GM23338 (cell line): ENCODE measurements around the gene GLI3. TPM values are rescaled to one million over a fixed set of nuclear protein-coding genes. Genes with fewer than 3 reads are reported as not detected.

ENCODE experiments used
- ATAC-seq: fragments of 200-7000 bp; cut with Tn5 transposase; 3 replicates; pipeline ENCODE4 v1.9.1; 2020
- DNase-seq: peaks from one replicate; pipeline ENCODE4 v3.0.0-alpha.2; 2015; ENCODE audit warnings: low spot score
- H2AFZ ChIP-seq: fragments of 200-600 bp; sonication (generic); 2 replicates; pipeline ENCODE4 v1.8.0; 2016; ENCODE audit warnings: antibody characterized with exemption, mild to moderate bottlenecking, moderate library complexity
- H3F3A ChIP-seq: fragments of 200-600 bp; sonication (generic); replicated peaks from 2 replicates; pipeline ENCODE4 v1.8.0; 2017; ENCODE audit warnings: antibody characterized with exemption, mixed run types, low read depth
- H3K27ac ChIP-seq: fragments of 200-600 bp; sonication (generic); 2 replicates; pipeline ENCODE4 v1.6.1; 2016; ENCODE audit warnings: low read depth
- H3K27me3 ChIP-seq: fragments of 200-600 bp; sonication (generic); 2 replicates; pipeline ENCODE4 v1.8.0; 2016; ENCODE audit warnings: mild to moderate bottlenecking, mixed run types, moderate library complexity; ENCODE audit not compliant: insufficient read depth
- H3K36me3 ChIP-seq: fragments of 200-600 bp; sonication (generic); 2 replicates; pipeline ENCODE4 v1.8.0; 2016; ENCODE audit warnings: mild to moderate bottlenecking; ENCODE audit not compliant: insufficient read depth
- H3K4me1 ChIP-seq: fragments of 200-600 bp; sonication (generic); 2 replicates; pipeline ENCODE4 v1.8.0; 2016; ENCODE audit warnings: mild to moderate bottlenecking, moderate library complexity; ENCODE audit not compliant: insufficient read depth
- H3K4me2 ChIP-seq: fragments of 200-600 bp; sonication (generic); 2 replicates; pipeline ENCODE4 v1.7.1; 2017; ENCODE audit warnings: mixed run types
- H3K4me3 ChIP-seq: fragments of 200-600 bp; sonication (generic); 2 replicates; pipeline ENCODE4 v1.6.1; 2016; ENCODE audit warnings: mixed run types
- H3K79me2 ChIP-seq: fragments of 200-600 bp; sonication (generic); replicated peaks from 2 replicates; pipeline ENCODE4 v1.8.0; 2017; ENCODE audit warnings: mild to moderate bottlenecking; ENCODE audit not compliant: insufficient read depth
- H3K9me2 ChIP-seq: fragments of 200-600 bp; sonication (generic); 2 replicates; pipeline ENCODE4 v1.8.0; 2017; ENCODE audit not compliant: insufficient read depth
- H4K20me1 ChIP-seq: fragments of 200-600 bp; sonication (generic); replicated peaks from 2 replicates; pipeline ENCODE4 v1.8.0; 2017; ENCODE audit warnings: mild to moderate bottlenecking; ENCODE audit not compliant: insufficient read depth
- H3K27ac Mint-ChIP-seq: 2 replicates; pipeline ENCODE4 v1.8.0; 2020; ENCODE audit warnings: inconsistent platforms, mild to moderate bottlenecking, moderate library complexity, mixed read lengths
- H3K27me3 Mint-ChIP-seq: 3 replicates; pipeline ENCODE4 v1.8.0; 2022; ENCODE audit warnings: low read depth, mild to moderate bottlenecking, moderate library complexity, mixed read lengths, inconsistent platforms; ENCODE audit not compliant: insufficient read depth, poor library complexity
- H3K36me3 Mint-ChIP-seq: 3 replicates; pipeline ENCODE4 v1.8.0; 2021; ENCODE audit warnings: low read depth, mild to moderate bottlenecking, inconsistent platforms, moderate library complexity, mixed read lengths
- H3K4me1 Mint-ChIP-seq: 3 replicates; pipeline ENCODE4 v1.8.0; 2020; ENCODE audit warnings: mild to moderate bottlenecking, inconsistent platforms, mixed read lengths
- H3K4me3 Mint-ChIP-seq: 3 replicates; pipeline ENCODE4 v1.8.0; 2021; ENCODE audit warnings: moderate library complexity, mild to moderate bottlenecking, inconsistent platforms, mixed read lengths
- H3K9me3 Mint-ChIP-seq: 3 replicates; pipeline ENCODE4 v1.8.0; 2020; ENCODE audit warnings: moderate library complexity, mild to moderate bottlenecking, inconsistent platforms, mixed read lengths
- CREB1 ChIP-seq: fragments of 250-450 bp; sonication (Bioruptor Pico); IDR thresholded peaks from 2 replicates; pipeline ENCODE4 v1.5.0; 2020; ENCODE audit warnings: low read depth, mild to moderate bottlenecking, moderate library complexity
- EZH2 ChIP-seq: fragments of 200-600 bp; sonication (generic); IDR thresholded peaks from one replicate; pipeline ENCODE4 v1.8.0; 2017; ENCODE audit warnings: antibody characterized with exemption, mild to moderate bottlenecking, low read depth; ENCODE audit not compliant: unreplicated experiment
- EZH2phosphoT487 ChIP-seq: fragments of 200-600 bp; sonication (generic); IDR thresholded peaks from one replicate; pipeline ENCODE4 v1.8.1; 2018; ENCODE audit warnings: antibody characterized with exemption; ENCODE audit not compliant: unreplicated experiment
- JUNB ChIP-seq: IDR thresholded peaks from one replicate; pipeline ENCODE4 v1.6.1; 2016; ENCODE audit warnings: antibody characterized with exemption; ENCODE audit not compliant: unreplicated experiment
- NANOG ChIP-seq: IDR thresholded peaks from 2 replicates; pipeline ENCODE4 v1.6.1; 2016; ENCODE audit warnings: antibody characterized with exemption, borderline replicate concordance
- POLR2AphosphoS5 ChIP-seq: IDR thresholded peaks from 2 replicates; pipeline ENCODE4 v1.6.1; 2016; ENCODE audit warnings: antibody characterized with exemption, low read depth
- STAT1 ChIP-seq: IDR thresholded peaks from one replicate; pipeline ENCODE4 v1.6.1; 2016; ENCODE audit warnings: antibody characterized with exemption; ENCODE audit not compliant: unreplicated experiment
- ZNF114 ChIP-seq: fragments of 250-450 bp; sonication (Bioruptor Pico); IDR thresholded peaks from 2 replicates; pipeline ENCODE4 v1.5.0; 2020; ENCODE audit warnings: mild to moderate bottlenecking, moderate library complexity
- polyA plus RNA-seq: library from polyadenylated mRNA; unstranded; fragments of >200 nt; fragmentation: Nextera tagmentation; extraction: Ambion mirVana; gene quantifications from 2 replicates; pipeline ENCODE4 v1.2.1, GENCODE V29; 2016
- total RNA-seq: library from RNA; depleted of rRNA; stranded (reverse); fragments of >200 nt; shearing (Covaris generic); gene quantifications from 2 replicates; pipeline ENCODE4 v1.2.3, GENCODE V29; 2014
- TF ChIP-seq, protein P1 (sequence below), 2 experiments: fragments of 200-600 bp in 1 of 2; sonication (generic) in 1 of 2; conservative IDR thresholded peaks; 2 replicates each; pipeline versions ENCODE4 v1.5.1 to v1.6.1; 2016 to 2017; ENCODE audit warnings: antibody characterized with exemption in 2 of 2, low read depth in 2 of 2, mild to moderate bottlenecking in 2 of 2, moderate library complexity in 1 of 2
- TF ChIP-seq, protein P2 (sequence below): fragments of 250-450 bp; sonication (Bioruptor Pico); IDR thresholded peaks from 2 replicates; pipeline ENCODE4 v1.5.0; 2020; ENCODE audit warnings: mild to moderate bottlenecking, moderate library complexity
- TF ChIP-seq, protein P3 (sequence below): IDR thresholded peaks from one replicate; pipeline ENCODE4 v1.6.1; 2018; ENCODE audit warnings: antibody characterized with exemption; ENCODE audit not compliant: unreplicated experiment

Gene GLI3
- total and polyA plus RNA-seq, 2 experiments from 2014 or later: 16.1 to 17.9 TPM

DNA sequence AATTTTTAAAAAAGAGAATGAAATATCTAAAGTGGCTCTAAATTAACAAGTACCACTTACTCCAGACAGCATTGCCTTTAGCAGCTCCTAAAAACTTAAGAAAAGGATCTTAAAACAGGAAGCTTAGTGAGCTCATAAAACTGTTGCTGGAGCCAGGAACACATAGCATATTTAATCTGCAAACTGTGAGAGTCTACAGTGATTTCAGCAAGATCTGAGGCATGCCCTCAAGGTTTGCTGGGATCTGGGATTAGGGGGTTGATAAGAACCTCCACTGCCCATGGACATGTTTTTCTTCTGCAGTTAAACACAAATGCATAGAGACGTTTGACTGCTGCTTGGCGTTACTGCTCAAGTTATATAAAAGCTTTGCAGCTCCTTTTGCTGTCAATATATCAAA, 3.8 kb downstream of the GLI3 start:
- H3K36me3 Mint-ChIP-seq: peaks cover 2% of the 10 kb centered on the region; the same call in 2 of the 3 replicates
- H3K27ac Mint-ChIP-seq: no peak overlapping the region
- no peaks in the 10 kb centered on the region; the same call in 2 of the 3 replicates for H3K9me3 Mint-ChIP-seq
- Histone ChIP-seq H3K4me1 (peaks cover 70% of the 10 kb centered on the region), H3F3A (peaks cover 8% of the 10 kb centered on the region; the same call in 1 of the 2 replicates), H3K4me3 (no peak overlapping the region), H3K27me3 (peaks cover 10% of the 10 kb centered on the region), H3K9me2 (no peaks in the 10 kb centered on the region), H3K79me2 (peaks cover 60% of the 10 kb centered on the region), H3K36me3 (no peaks in the 10 kb centered on the region), H3K4me2 (peak overlapping the region; percentile 88), H2AFZ (no peak overlapping the region), H3K27ac (no peak overlapping the region), H4K20me1 (no peaks in the 10 kb centered on the region)
- no peak overlapping the region for H3K4me3 Mint-ChIP-seq
- ATAC-seq (no peak), DNase-seq (no peak)
- H3K4me1 Mint-ChIP-seq: peaks cover 72% of the 10 kb centered on the region
- TF ChIP-seq, protein P1, sequence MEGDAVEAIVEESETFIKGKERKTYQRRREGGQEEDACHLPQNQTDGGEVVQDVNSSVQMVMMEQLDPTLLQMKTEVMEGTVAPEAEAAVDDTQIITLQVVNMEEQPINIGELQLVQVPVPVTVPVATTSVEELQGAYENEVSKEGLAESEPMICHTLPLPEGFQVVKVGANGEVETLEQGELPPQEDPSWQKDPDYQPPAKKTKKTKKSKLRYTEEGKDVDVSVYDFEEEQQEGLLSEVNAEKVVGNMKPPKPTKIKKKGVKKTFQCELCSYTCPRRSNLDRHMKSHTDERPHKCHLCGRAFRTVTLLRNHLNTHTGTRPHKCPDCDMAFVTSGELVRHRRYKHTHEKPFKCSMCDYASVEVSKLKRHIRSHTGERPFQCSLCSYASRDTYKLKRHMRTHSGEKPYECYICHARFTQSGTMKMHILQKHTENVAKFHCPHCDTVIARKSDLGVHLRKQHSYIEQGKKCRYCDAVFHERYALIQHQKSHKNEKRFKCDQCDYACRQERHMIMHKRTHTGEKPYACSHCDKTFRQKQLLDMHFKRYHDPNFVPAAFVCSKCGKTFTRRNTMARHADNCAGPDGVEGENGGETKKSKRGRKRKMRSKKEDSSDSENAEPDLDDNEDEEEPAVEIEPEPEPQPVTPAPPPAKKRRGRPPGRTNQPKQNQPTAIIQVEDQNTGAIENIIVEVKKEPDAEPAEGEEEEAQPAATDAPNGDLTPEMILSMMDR (conservative IDR thresholded peaks at IDR 0.05; ENCODE audit: low read depth in 2 of 2): no peak
- TF ChIP-seq STAT1 (no peak), CREB1 (CRISPR knock-in tag) (no peak), EZH2 (no peak), EZH2phosphoT487 (no peak), JUNB (no peak), NANOG (no peak), ZNF114 (CRISPR knock-in tag) (no peak), POLR2AphosphoS5 (no peak)
- TF ChIP-seq, protein P2, sequence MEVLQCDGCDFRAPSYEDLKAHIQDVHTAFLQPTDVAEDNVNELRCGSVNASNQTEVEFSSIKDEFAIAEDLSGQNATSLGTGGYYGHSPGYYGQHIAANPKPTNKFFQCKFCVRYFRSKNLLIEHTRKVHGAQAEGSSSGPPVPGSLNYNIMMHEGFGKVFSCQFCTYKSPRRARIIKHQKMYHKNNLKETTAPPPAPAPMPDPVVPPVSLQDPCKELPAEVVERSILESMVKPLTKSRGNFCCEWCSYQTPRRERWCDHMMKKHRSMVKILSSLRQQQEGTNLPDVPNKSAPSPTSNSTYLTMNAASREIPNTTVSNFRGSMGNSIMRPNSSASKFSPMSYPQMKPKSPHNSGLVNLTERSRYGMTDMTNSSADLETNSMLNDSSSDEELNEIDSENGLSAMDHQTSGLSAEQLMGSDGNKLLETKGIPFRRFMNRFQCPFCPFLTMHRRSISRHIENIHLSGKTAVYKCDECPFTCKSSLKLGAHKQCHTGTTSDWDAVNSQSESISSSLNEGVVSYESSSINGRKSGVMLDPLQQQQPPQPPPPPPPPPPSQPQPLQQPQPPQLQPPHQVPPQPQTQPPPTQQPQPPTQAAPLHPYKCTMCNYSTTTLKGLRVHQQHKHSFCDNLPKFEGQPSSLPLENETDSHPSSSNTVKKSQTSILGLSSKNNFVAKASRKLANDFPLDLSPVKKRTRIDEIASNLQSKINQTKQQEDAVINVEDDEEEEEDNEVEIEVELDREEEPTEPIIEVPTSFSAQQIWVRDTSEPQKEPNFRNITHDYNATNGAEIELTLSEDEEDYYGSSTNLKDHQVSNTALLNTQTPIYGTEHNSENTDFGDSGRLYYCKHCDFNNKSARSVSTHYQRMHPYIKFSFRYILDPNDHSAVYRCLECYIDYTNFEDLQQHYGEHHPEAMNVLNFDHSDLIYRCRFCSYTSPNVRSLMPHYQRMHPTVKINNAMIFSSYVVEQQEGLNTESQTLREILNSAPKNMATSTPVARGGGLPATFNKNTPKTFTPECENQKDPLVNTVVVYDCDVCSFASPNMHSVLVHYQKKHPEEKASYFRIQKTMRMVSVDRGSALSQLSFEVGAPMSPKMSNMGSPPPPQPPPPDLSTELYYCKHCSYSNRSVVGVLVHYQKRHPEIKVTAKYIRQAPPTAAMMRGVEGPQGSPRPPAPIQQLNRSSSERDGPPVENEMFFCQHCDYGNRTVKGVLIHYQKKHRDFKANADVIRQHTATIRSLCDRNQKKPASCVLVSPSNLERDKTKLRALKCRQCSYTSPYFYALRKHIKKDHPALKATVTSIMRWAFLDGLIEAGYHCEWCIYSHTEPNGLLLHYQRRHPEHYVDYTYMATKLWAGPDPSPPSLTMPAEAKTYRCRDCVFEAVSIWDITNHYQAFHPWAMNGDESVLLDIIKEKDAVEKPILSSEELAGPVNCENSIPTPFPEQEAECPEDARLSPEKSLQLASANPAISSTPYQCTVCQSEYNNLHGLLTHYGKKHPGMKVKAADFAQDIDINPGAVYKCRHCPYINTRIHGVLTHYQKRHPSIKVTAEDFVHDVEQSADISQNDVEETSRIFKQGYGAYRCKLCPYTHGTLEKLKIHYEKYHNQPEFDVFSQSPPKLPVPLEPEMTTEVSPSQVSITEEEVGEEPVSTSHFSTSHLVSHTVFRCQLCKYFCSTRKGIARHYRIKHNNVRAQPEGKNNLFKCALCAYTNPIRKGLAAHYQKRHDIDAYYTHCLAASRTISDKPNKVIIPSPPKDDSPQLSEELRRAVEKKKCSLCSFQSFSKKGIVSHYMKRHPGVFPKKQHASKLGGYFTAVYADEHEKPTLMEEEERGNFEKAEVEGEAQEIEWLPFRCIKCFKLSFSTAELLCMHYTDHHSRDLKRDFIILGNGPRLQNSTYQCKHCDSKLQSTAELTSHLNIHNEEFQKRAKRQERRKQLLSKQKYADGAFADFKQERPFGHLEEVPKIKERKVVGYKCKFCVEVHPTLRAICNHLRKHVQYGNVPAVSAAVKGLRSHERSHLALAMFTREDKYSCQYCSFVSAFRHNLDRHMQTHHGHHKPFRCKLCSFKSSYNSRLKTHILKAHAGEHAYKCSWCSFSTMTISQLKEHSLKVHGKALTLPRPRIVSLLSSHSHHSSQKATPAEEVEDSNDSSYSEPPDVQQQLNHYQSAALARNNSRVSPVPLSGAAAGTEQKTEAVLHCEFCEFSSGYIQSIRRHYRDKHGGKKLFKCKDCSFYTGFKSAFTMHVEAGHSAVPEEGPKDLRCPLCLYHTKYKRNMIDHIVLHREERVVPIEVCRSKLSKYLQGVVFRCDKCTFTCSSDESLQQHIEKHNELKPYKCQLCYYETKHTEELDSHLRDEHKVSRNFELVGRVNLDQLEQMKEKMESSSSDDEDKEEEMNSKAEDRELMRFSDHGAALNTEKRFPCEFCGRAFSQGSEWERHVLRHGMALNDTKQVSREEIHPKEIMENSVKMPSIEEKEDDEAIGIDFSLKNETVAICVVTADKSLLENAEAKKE (CRISPR knock-in tag): no peak
- TF ChIP-seq, protein P3, sequence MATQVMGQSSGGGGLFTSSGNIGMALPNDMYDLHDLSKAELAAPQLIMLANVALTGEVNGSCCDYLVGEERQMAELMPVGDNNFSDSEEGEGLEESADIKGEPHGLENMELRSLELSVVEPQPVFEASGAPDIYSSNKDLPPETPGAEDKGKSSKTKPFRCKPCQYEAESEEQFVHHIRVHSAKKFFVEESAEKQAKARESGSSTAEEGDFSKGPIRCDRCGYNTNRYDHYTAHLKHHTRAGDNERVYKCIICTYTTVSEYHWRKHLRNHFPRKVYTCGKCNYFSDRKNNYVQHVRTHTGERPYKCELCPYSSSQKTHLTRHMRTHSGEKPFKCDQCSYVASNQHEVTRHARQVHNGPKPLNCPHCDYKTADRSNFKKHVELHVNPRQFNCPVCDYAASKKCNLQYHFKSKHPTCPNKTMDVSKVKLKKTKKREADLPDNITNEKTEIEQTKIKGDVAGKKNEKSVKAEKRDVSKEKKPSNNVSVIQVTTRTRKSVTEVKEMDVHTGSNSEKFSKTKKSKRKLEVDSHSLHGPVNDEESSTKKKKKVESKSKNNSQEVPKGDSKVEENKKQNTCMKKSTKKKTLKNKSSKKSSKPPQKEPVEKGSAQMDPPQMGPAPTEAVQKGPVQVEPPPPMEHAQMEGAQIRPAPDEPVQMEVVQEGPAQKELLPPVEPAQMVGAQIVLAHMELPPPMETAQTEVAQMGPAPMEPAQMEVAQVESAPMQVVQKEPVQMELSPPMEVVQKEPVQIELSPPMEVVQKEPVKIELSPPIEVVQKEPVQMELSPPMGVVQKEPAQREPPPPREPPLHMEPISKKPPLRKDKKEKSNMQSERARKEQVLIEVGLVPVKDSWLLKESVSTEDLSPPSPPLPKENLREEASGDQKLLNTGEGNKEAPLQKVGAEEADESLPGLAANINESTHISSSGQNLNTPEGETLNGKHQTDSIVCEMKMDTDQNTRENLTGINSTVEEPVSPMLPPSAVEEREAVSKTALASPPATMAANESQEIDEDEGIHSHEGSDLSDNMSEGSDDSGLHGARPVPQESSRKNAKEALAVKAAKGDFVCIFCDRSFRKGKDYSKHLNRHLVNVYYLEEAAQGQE: no peak
- H3K27me3 Mint-ChIP-seq: peaks cover 18% of the 10 kb centered on the region
